ENCODE data around the gene GGT6. TPM values are rescaled to one million over a fixed set of nuclear protein-coding genes. Genes with fewer than 3 reads are reported as not detected.

The GGT6 gene
- total and polyA plus RNA-seq, 2 of the 13 experiments (the other 11 are each of a cell fraction or from before 2014, with no cell fraction given): 0.16 to 0.80 TPM

DNA sequence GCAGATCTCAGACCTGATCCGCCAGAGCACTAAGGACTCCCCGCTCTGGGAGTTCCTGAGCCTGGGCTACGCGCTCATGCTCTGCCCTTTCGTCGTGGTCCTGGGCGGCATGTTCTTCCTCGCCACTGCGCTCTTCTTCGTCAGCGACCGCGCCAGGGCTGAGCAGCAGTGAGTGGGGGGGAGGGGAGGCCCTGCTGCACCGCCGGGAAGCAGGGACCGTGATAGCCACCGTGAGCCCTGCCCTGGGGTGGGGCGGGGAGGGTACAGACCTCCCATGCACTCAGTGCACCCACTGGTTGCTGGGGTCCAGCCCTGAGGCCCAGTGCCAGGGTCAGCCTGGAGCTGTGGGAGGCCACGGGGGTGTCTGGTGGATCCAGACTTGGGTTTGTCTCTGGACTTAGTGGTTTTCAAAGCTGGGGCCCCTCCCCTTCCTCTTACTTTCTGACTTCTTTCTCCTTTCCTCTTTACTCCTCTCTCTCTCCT lies 24.1 kb downstream of the GGT6 start:
- no TSS peak for BruUV-seq (replicated peaks)
- Histone ChIP-seq H3K4me1 (ENCODE audit: insufficient read depth, low read length) (peaks cover 25% of the 10 kb centered on the region), H3K9me3 (ENCODE audit: low read length) (no peaks in the 10 kb centered on the region), H3K79me2 (ENCODE audit: insufficient read depth, low read length) (no peaks in the 10 kb centered on the region), H3K36me3 (replicated peaks in 1 of 2; ENCODE audit: control insufficient read depth in 1 of 2, insufficient read depth in 2 of 2, low read length in 2 of 2) (peaks cover 8 to 26% of the 10 kb centered on the region in 2 experiments), H3K27ac (ENCODE audit: extremely low read length, insufficient read depth, low read length) (no peak overlapping the region), H3K9ac (ENCODE audit: insufficient read depth, low read depth, low read length) (no peak overlapping the region), H4K20me1 (ENCODE audit: insufficient read depth, low read length) (0 out of 2 replicates have a peak, but pooled peaks cover 2% of the 10 kb centered on the region), H2AFZ (ENCODE audit: low read length) (no peak overlapping the region), H3K4me3 (replicated peaks in 1 of 3; ENCODE audit: insufficient read depth in 1 of 3, low read depth in 2 of 3, low read length in 3 of 3) (no peak overlapping the region), H3K27me3 (ENCODE audit: control insufficient read depth in 1 of 2, insufficient read depth in 2 of 2, low read length in 2 of 2) (peaks cover 2 to 24% of the 10 kb centered on the region in 2 experiments), H3K4me2 (ENCODE audit: low read depth, low read length) (no peak overlapping the region)
- WGBS (ENCODE audit: low lambda C conversion rate): 81% methylated on average over 14 of the region's 19 CpGs
- DNase-seq (ENCODE audit: low spot score): no peak
- in situ Hi-C loops (cut with HindIII; ENCODE audit: extremely low pct_ligation_motif_present, low pct_unique_long_range_greater_than_20kb) (no loop called here), intact Hi-C loops (cut with micrococcal nuclease; ENCODE audit: unreplicated experiment) (no loop called here)
- FAIRE-seq: no peak
- ATAC-seq: no peak
- CTCF ChIA-PET (ENCODE audit: low intra/inter-chr PET ratio, low total read pairs): no interaction called here
- POLR2A ChIA-PET: interaction anchor here (0.8 kb wide), 1 partner anchor 404 kb away, joined by 3 read pairs; the partner anchor contains the start of genes RNF167 and SLC25A11
- TF ChIP-seq ZNF768 (CRISPR knock-in tag; IDR thresholded peaks at IDR 0.05) (0 out of 2 replicates have a peak, but pooled peaks have one; percentile 8), ZXDC (CRISPR knock-in tag; IDR thresholded peaks at IDR 0.05) (no peak), ZNF260 (CRISPR knock-in tag; IDR thresholded peaks at IDR 0.05; ENCODE audit: borderline replicate concordance, low read depth) (no peak), MXD3 (CRISPR knock-in tag; IDR thresholded peaks at IDR 0.05) (no peak), ZMYM3 (CRISPR knock-in tag; IDR thresholded peaks at IDR 0.05) (no peak), BHLHE40 (IDR thresholded peaks at IDR 0.05; ENCODE audit: low read length) (no peak), RBM22 (optimal IDR thresholded peaks at IDR 0.05; ENCODE audit: low read length) (peak; percentile 63), HNF4A (CRISPR knock-in tag; IDR thresholded peaks at IDR 0.05) (no peak), NONO (IDR thresholded peaks at IDR 0.05) (no peak), NONO (CRISPR knock-in tag; conservative IDR thresholded peaks at IDR 0.05) (no peak), GABPB1 (CRISPR knock-in tag; IDR thresholded peaks at IDR 0.05) (peak; percentile 15; the same call in 1 of the 2 replicates), NRL (CRISPR knock-in tag; IDR thresholded peaks at IDR 0.05; ENCODE audit: borderline replicate concordance) (no peak), RBFOX2 (IDR thresholded peaks at IDR 0.05; ENCODE audit: low read depth, low read length) (peak; percentile 56; the same call in 1 of the 2 replicates), NFRKB (IDR thresholded peaks at IDR 0.05) (no peak), AHDC1 (CRISPR knock-in tag; IDR thresholded peaks at IDR 0.05; ENCODE audit: borderline replicate concordance) (no peak), ZNF850 (CRISPR knock-in tag; conservative IDR thresholded peaks at IDR 0.05) (no peak)
